Measurements from ENCODE around the gene ABCB7. TPM values are rescaled to one million over a fixed set of nuclear protein-coding genes. Genes with fewer than 3 reads are reported as not detected.
A peak's percentile ranks its signal among the peaks of the same experiment; 100 is the strongest.
"Not testable (repeated sequence)": the region's sequence is repeated elsewhere in the genome, so short reads cannot be mapped to it uniquely, and the experiment has no call there.

ABCB7 gene
- total RNA-seq: 10 to 100 TPM; 19.3 to 23.4 TPM
- 10 to 100 TPM in 1 of 2 donors, 1 to 10 TPM in 1; 8.8 to 18.0 TPM for polyA plus RNA-seq
- long read RNA-seq, donor 1, full-length matches to known transcripts: 26 of 42 reads
- long read RNA-seq, donor 1, partial matches to known transcripts: 9 of 42 reads
- long read RNA-seq, donor 1, other reads (novel, unspliced or antisense): 7 of 42 reads
- long read RNA-seq, donor 2, full-length matches to known transcripts: 5 of 12 reads
- long read RNA-seq, donor 2, partial matches to known transcripts: 1 of 12 reads
- long read RNA-seq, donor 2, other reads (novel, unspliced or antisense): 6 of 12 reads

DNA sequence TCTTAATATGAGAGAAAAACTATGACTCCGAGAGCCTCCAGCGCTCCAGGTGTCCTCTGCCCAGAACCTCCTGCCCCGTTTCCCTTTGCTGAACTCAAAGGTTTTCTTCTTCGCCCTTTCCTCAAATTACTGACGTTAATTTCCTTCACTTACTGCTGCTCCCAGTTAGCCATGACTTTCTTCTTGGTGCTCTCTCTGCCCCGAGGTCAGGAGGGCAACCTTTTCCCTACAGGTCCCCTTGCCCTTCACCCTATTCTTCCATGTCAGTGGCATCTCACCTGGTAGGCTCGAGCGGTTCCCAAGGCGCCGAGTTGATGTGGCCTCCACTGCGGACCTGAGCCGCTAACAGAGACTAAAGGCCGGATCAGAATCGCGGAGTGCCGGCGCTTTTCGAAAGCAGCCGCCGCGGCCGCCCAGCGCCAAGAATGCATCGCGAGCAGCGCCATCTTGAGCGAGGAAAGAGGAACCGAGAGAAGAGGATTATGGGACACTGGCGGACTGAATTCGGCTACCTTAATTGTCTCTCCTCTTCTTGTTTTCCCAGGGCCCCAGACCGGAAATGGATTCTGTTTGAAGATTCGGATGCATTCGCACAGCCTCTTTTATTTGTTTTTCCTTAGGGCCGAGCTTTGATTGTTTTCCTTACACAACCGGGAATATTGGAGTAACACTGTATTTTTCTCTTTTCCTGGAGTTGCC is at the start of gene ABCB7:
Gene ABCB7 (minus strand): TSS at position 457 of the 699 bp plus-strand sequence. CDS start 11 bp downstream, at position 446.
- Histone ChIP-seq H3K9me3 (ENCODE audit: control insufficient read depth, low read length) (no peaks in the 10 kb centered on the region), H3K27ac (ENCODE audit: low read depth in 1 of 2, low read length in 2 of 2) (peak within 1 kb of the TSS; percentile 23 to 55), H3K4me3 (ENCODE audit: low read length in 2 of 2) (peak within 1 kb of the TSS; percentile 17 to 86), H3K27me3 (ENCODE audit: control insufficient read depth in 1 of 2, insufficient read depth in 2 of 2, low read length in 1 of 2) (no peaks in the 10 kb centered on the region), H3K36me3 (ENCODE audit: control insufficient read depth in 1 of 2, insufficient read depth in 2 of 2, low read length in 1 of 2) (no peaks in the 10 kb centered on the region), H3K4me1 (ENCODE audit: control insufficient read depth in 1 of 2, insufficient read depth in 2 of 2, low read length in 2 of 2) (no peaks in the 10 kb centered on the region)
- intact Hi-C loops (cut with DNase I): no loop called here
- DNase-seq (peak; percentile 54 to 80), ATAC-seq (ENCODE audit: low FRiP score) (peak; percentile 86)
- WGBS, 2 donors: 1 to 25% methylated on average over 35 of the region's 35 CpGs

DNA sequence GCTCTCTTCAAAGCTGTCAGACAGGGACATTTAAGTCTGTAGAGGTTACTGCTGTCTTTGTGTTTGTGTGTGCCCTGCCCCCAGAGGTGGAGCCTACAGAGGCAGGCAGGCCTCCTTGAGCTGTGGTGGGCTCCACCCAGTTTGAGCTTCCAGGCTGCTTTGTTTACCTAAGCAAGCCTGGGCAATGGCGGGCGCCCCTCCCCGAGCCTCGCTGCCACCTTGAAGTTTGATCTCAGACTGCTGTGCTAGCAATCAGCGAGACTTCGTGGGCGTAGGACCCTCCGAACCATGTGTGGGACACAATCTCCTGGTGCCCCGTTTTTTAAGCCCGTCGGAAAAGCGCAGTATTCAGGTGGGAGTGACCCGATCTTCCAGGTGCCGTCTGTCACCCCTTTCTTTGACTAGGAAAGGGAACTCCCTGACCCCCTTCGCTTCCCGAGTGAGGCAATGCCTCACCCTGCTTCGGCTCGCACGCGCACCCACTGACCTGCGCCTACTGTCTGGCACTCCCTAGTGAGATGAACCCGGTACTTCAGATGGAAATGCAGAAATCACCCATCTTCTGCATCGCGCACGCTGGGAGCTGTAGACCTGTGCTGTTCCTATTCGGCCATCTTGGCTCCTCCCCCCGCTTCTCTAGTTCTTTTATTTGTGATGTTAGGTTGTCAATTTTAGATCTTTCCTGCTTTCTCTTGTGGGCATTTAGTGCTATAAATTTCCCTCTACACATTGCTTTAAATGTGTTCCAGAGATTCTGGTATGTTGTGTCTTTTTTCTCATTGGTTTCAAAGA is 32.5 kb upstream of the ABCB7 start:
- H3K36me3 ChIP-seq (ENCODE audit: control insufficient read depth in 1 of 2, insufficient read depth in 2 of 2, low read length in 1 of 2); H3K4me3 ChIP-seq (ENCODE audit: low read length in 2 of 2); DNase-seq; H3K27me3 ChIP-seq (ENCODE audit: control insufficient read depth in 1 of 2, insufficient read depth in 2 of 2, low read length in 1 of 2); intact Hi-C loops (cut with DNase I); ATAC-seq (ENCODE audit: low FRiP score); H3K4me1 ChIP-seq (ENCODE audit: control insufficient read depth in 1 of 2, insufficient read depth in 2 of 2, low read length in 2 of 2); H3K27ac ChIP-seq (ENCODE audit: low read depth in 1 of 2, low read length in 2 of 2); H3K9me3 ChIP-seq (ENCODE audit: control insufficient read depth, low read length): not testable (repeated sequence)
- 80 to 91% methylated on average over 27 of the region's 27 CpGs for WGBS, 2 donors

DNA sequence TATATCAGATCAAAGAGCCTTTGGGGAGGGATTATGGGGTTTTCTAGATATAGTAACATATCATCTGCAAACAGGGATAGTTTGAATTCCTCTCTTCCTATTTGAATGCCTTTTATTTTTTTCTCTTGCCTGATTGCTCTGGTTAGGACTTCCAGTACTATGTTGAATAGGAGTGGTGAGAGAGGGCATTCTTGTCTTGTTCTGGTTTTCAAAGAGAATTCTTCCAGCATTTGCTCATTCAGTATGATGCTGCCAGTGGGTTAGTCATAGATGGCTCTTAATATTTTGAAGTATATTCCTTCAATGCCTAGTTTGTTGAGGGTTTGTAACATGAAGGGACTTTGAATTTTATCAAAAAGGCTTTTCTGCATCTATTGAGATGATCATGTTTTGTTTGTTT is 25.6 kb upstream of the ABCB7 start:
- H3K9me3 ChIP-seq (ENCODE audit: control insufficient read depth, low read length): no peaks in the 10 kb centered on the region
- no peak for DNase-seq
- H3K27ac ChIP-seq (ENCODE audit: low read depth in 1 of 2, low read length in 2 of 2): no peak overlapping the region
- no peak for ATAC-seq (ENCODE audit: low FRiP score)
- H3K4me3 ChIP-seq (ENCODE audit: low read length in 2 of 2): no peak overlapping the region
- no peaks in the 10 kb centered on the region for H3K36me3 ChIP-seq (ENCODE audit: control insufficient read depth in 1 of 2, insufficient read depth in 2 of 2, low read length in 1 of 2)
- no peaks in the 10 kb centered on the region for H3K27me3 ChIP-seq (ENCODE audit: control insufficient read depth in 1 of 2, insufficient read depth in 2 of 2, low read length in 1 of 2)
- no peaks in the 10 kb centered on the region for H3K4me1 ChIP-seq (ENCODE audit: control insufficient read depth in 1 of 2, insufficient read depth in 2 of 2, low read length in 2 of 2)
- intact Hi-C loops (cut with DNase I): no loop called here

DNA sequence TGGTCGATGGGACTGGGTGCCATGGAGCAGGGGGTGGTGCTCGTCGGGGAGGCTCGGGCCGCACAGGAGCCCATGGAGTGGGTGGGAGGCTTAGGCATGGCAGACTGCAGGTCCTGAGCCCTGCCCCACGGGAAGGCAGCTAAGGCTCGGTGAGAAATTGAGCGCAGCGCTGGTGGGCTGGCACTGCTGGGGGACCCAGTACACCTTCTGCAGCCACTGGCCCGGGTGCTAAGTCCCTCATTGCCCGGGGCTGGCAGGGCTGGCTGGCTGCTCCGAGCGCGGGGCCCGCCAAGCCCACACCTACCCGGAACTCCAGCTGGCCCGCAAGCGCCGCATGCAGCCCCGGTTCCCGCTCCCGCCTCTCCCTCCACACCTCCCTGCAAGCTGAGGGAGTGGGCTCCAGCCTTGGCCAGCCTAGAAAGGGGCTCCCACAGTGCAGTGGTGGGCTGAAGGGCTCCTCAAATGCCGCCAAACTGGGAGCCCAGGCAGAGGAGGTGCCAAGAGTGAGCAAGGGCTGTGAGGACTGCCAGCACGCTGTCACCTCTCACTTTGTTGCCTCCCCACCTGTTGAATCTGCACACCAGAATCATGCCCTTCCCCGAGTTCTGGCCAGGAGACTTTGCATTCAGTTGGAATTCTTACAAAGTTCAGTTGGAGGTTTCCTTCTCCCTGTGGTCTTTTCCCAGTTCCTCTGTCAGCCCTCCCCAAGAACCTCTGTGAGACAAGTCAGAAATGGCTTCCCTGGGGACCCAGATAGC is 23.6 kb upstream of the ABCB7 start:
- H3K4me3 ChIP-seq (ENCODE audit: low read length in 2 of 2); ATAC-seq (ENCODE audit: low FRiP score); H3K4me1 ChIP-seq (ENCODE audit: control insufficient read depth in 1 of 2, insufficient read depth in 2 of 2, low read length in 2 of 2); H3K36me3 ChIP-seq (ENCODE audit: control insufficient read depth in 1 of 2, insufficient read depth in 2 of 2, low read length in 1 of 2); DNase-seq; H3K9me3 ChIP-seq (ENCODE audit: control insufficient read depth, low read length); intact Hi-C loops (cut with DNase I); H3K27ac ChIP-seq (ENCODE audit: low read depth in 1 of 2, low read length in 2 of 2); H3K27me3 ChIP-seq (ENCODE audit: control insufficient read depth in 1 of 2, insufficient read depth in 2 of 2, low read length in 1 of 2): not testable (repeated sequence)
- 90 to 91% methylated on average over 12 to 15 of the region's 25 CpGs for WGBS, 2 donors

DNA sequence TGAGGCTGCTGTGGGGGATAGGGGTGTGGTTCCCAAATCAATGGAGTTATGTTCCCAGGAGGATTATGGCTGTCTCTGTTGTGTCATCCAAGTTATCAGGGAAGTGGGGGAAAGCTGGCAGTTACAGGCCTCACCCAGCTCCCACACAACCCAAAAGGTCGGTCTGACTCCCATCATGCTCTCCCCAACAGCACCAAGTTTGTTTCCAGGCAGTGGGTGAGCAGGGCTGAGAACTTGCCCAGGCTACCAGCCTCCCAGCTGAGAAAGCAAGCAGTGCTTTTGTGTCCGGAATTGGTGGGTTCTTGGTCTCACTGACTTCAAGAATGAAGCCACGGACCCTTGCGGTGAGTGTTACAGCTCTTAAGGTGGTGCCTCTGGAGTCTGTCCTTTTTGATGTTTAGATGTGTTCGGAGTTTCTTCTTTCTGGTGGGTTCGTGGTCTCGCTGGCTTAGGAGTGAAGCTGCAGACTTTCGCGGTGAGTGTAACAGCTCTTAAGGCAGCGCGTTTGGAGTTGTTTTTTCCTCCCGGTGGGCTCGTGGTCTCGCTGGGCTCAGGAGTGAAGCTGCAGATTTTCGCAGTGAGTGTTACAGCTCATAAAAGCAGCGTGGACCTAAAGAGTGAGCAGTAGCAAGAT is 16.3 kb upstream of the ABCB7 start:
- ATAC-seq (ENCODE audit: low FRiP score); H3K27me3 ChIP-seq (ENCODE audit: control insufficient read depth in 1 of 2, insufficient read depth in 2 of 2, low read length in 1 of 2); H3K36me3 ChIP-seq (ENCODE audit: control insufficient read depth in 1 of 2, insufficient read depth in 2 of 2, low read length in 1 of 2); H3K4me1 ChIP-seq (ENCODE audit: control insufficient read depth in 1 of 2, insufficient read depth in 2 of 2, low read length in 2 of 2); H3K27ac ChIP-seq (ENCODE audit: low read depth in 1 of 2, low read length in 2 of 2); intact Hi-C loops (cut with DNase I); H3K9me3 ChIP-seq (ENCODE audit: control insufficient read depth, low read length); H3K4me3 ChIP-seq (ENCODE audit: low read length in 2 of 2); DNase-seq: not testable (repeated sequence)
- 88 to 92% methylated on average over 16 of the region's 16 CpGs for WGBS, 2 donors

DNA sequence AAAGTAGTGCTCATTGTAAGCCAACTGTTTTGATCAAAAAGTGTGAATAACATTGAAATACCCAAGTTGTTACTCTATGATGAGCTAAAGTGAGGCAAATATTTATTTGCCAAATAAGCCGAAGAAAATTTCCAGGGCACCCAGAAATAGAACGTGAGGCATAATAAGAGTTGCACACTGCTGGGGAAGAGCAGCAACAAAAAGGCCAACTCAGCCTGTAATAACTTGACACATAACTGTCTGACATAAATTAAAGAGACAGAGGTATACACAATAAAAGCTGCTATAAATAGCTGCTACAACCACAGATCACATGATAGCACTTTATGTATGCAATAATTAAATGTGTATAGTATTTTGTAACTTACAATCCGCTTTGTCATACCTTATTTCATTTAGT is 2.0 kb upstream of the ABCB7 start:
- ATAC-seq (ENCODE audit: low FRiP score): no peak
- 60 to 64% methylated on average over 3 of the region's 3 CpGs for WGBS, 2 donors
- H3K4me1 ChIP-seq (ENCODE audit: control insufficient read depth in 1 of 2, insufficient read depth in 2 of 2, low read length in 2 of 2): no peaks in the 10 kb centered on the region
- H3K27ac ChIP-seq (ENCODE audit: low read depth in 1 of 2, low read length in 2 of 2): no peak overlapping the region
- no peaks in the 10 kb centered on the region for H3K36me3 ChIP-seq (ENCODE audit: control insufficient read depth in 1 of 2, insufficient read depth in 2 of 2, low read length in 1 of 2)
- H3K4me3 ChIP-seq (ENCODE audit: low read length in 2 of 2): no peak overlapping the region
- H3K9me3 ChIP-seq (ENCODE audit: control insufficient read depth, low read length): no peaks in the 10 kb centered on the region
- H3K27me3 ChIP-seq (ENCODE audit: control insufficient read depth in 1 of 2, insufficient read depth in 2 of 2, low read length in 1 of 2): no peaks in the 10 kb centered on the region
- no peak for DNase-seq
- intact Hi-C loops (cut with DNase I): no loop called here

DNA sequence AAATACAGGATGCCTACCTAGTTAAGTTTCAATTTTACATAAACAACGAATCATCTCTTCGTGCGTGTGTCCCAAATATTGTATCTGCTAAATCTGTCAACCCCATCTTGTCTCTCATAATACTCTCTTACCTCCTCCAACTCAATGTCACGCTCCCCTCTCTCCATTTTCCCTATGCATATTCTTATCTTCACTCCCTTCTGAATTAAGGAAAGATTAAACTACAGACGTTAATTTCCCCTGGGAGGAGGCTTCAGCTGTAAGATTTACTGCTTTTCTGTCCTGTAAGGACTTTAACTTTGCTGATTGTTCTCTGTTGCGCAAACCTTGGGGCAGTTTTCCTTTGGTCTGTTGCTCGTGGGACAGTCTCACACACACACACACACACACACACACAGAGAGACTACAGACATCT is 455 bp upstream of the ABCB7 start:
- Histone ChIP-seq H3K36me3 (ENCODE audit: control insufficient read depth in 1 of 2, insufficient read depth in 2 of 2, low read length in 1 of 2) (no peaks in the 10 kb centered on the region), H3K4me3 (ENCODE audit: low read length in 2 of 2) (peak overlapping the region; percentile 17 to 76), H3K4me1 (ENCODE audit: control insufficient read depth in 1 of 2, insufficient read depth in 2 of 2, low read length in 2 of 2) (no peaks in the 10 kb centered on the region), H3K9me3 (ENCODE audit: control insufficient read depth, low read length) (no peaks in the 10 kb centered on the region), H3K27me3 (ENCODE audit: control insufficient read depth in 1 of 2, insufficient read depth in 2 of 2, low read length in 1 of 2) (no peaks in the 10 kb centered on the region), H3K27ac (ENCODE audit: low read depth in 1 of 2, low read length in 2 of 2) (peak overlapping the region; percentile 23 to 51)
- 2 to 27% methylated on average over 7 of the region's 7 CpGs for WGBS, 2 donors
- intact Hi-C loops (cut with DNase I): no loop called here
- ATAC-seq (ENCODE audit: low FRiP score) (peak; percentile 61), DNase-seq (no peak)

DNA sequence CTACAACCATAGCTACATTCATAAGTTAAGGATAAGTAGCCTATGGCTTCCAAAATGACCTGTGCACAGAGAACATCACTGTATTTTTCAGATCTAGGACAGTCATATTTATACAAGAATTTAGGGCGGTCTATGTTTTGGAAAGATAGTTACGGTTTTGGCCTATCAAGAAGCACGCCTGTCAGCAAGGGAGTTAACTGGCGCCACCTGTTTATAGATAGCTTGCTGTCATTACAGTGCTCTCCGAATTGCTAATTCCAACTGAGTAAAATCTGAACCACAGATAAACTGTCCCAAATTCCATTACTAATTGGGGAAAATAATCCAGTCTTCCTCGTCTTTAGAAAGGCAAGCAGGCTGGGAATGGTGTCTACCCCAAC is 646 bp downstream of the ABCB7 start:
- no peaks in the 10 kb centered on the region for H3K4me1 ChIP-seq (ENCODE audit: control insufficient read depth in 1 of 2, insufficient read depth in 2 of 2, low read length in 2 of 2)
- no peak for ATAC-seq (ENCODE audit: low FRiP score)
- intact Hi-C loops (cut with DNase I): no loop called here
- H3K4me3 ChIP-seq (ENCODE audit: low read length in 2 of 2): peak overlapping the region; percentile 17 to 86
- H3K27ac ChIP-seq (ENCODE audit: low read depth in 1 of 2, low read length in 2 of 2): no peak overlapping the region
- WGBS, 2 donors: 1 to 38% methylated on average over 6 of the region's 6 CpGs
- DNase-seq: no peak
- no peaks in the 10 kb centered on the region for H3K9me3 ChIP-seq (ENCODE audit: control insufficient read depth, low read length)
- no peaks in the 10 kb centered on the region for H3K36me3 ChIP-seq (ENCODE audit: control insufficient read depth in 1 of 2, insufficient read depth in 2 of 2, low read length in 1 of 2)
- H3K27me3 ChIP-seq (ENCODE audit: control insufficient read depth in 1 of 2, insufficient read depth in 2 of 2, low read length in 1 of 2): no peaks in the 10 kb centered on the region

Measured in aorta (tissue), 5 donors.